ENCODE measurements around the gene SLC24A3. TPM values are rescaled to one million over a fixed set of nuclear protein-coding genes. Genes with fewer than 3 reads are reported as not detected.
"Not testable (repeated sequence)": the region's sequence is repeated elsewhere in the genome, so short reads cannot be mapped to it uniquely, and the experiment has no call there.

SLC24A3 gene
- total RNA-seq, 3 donors from 2014 or later, result 4.3 to 34.9 (median 5.7) TPM

- peak in 2 of 3 donors; percentile 43 to 72 for DNase-seq
- peak; percentile 97 for ATAC-seq
- intact Hi-C loops (cut with DNase I, micrococcal nuclease), result no loop called here
Measured at GRCh38 chr20:19750907-19751636, 538.6 kb downstream of the SLC24A3 start.

GRCh38 chr20:19754201-19754600 is 541.8 kb downstream of the SLC24A3 start:
- ATAC-seq; H3K9me3 ChIP-seq; DNase-seq; H3K4me1 ChIP-seq (ENCODE audit: low read depth); H3K36me3 ChIP-seq (ENCODE audit: low read depth); intact Hi-C loops (cut with DNase I, micrococcal nuclease); H3K4me3 ChIP-seq: not testable (repeated sequence)

More at GRCh38 chr20:19750907-19751636, 538.6 kb downstream of the SLC24A3 start:
- Histone ChIP-seq H3K4me1 (ENCODE audit: low read depth) (peaks cover 8% of the 10 kb centered on the region), H3K9me3 (no peaks in the 10 kb centered on the region), H3K36me3 (ENCODE audit: low read depth) (no peaks in the 10 kb centered on the region), H3K4me3 (no peak overlapping the region)
- TF ChIP-seq CTCF (IDR thresholded peaks at IDR 0.05), result no peak

GRCh38 chr20:19756761-19757486 is 544.5 kb downstream of the SLC24A3 start:
- Histone ChIP-seq H3K4me3 (peak overlapping the region; percentile 20), H3K9me3 (no peaks in the 10 kb centered on the region), H3K36me3 (ENCODE audit: low read depth) (no peaks in the 10 kb centered on the region), H3K4me1 (ENCODE audit: low read depth) (peaks cover 5% of the 10 kb centered on the region)
- intact Hi-C loops (cut with DNase I, micrococcal nuclease), result no loop called here
- DNase-seq, result no peak
- no peak for ATAC-seq
- TF ChIP-seq CTCF (IDR thresholded peaks at IDR 0.05), result no peak

- no peaks in the 10 kb centered on the region for H3K36me3 ChIP-seq (ENCODE audit: low read depth)
- peak; percentile 93 to 95 (median 93) for DNase-seq
- peak; percentile 89 for ATAC-seq
- H3K4me1 ChIP-seq (ENCODE audit: low read depth), result peaks cover 5% of the 10 kb centered on the region
- H3K4me3 ChIP-seq, result peak overlapping the region; percentile 20
- TF ChIP-seq CTCF (IDR thresholded peaks at IDR 0.05), result no peak
- no peaks in the 10 kb centered on the region for H3K9me3 ChIP-seq
- intact Hi-C loops (cut with DNase I, micrococcal nuclease), result no loop called here
Measured at GRCh38 chr20:19757487-19758132, 545.2 kb downstream of the SLC24A3 start.

GRCh38 chr20:19758133-19758500 is 545.7 kb downstream of the SLC24A3 start, which contains the start of gene RIN2:
Gene RIN2 (plus strand): TSS chr20:19758258. CDS start chr20:19889602, 131,344 bp downstream.
- intact Hi-C loops (cut with DNase I, micrococcal nuclease), result no loop called here
- Histone ChIP-seq H3K4me1 (ENCODE audit: low read depth) (peaks cover 5% of the 10 kb centered on the region), H3K9me3 (no peaks in the 10 kb centered on the region), H3K4me3 (peak within 1 kb of the TSS; percentile 20), H3K36me3 (ENCODE audit: low read depth) (no peaks in the 10 kb centered on the region)
- peak; percentile 80 for ATAC-seq
- DNase-seq, result peak; percentile 87 to 91 (median 88)
- TF ChIP-seq CTCF (IDR thresholded peaks at IDR 0.05), result no peak
